Endodermal cell (in vitro differentiated cells): Measurements from ENCODE around the gene PRRX2. TPM values are rescaled to one million over a fixed set of nuclear protein-coding genes. Genes with fewer than 3 reads are reported as not detected.
"Not testable (repeated sequence)": the region's sequence is repeated elsewhere in the genome, so short reads cannot be mapped to it uniquely, and the experiment has no call there.

Experiments
- DNase-seq: peaks from one replicate; pipeline ENCODE4 v3.0.0-alpha.2; 2017
- H3K27ac ChIP-seq: 2 replicates; pipeline ENCODE4 v1.5.1; 2013; ENCODE audit warnings: mild to moderate bottlenecking, low read depth, low read length, moderate library complexity
- H3K27me3 ChIP-seq: 2 replicates; pipeline ENCODE4 v1.6.1; 2013; ENCODE audit warnings: mild to moderate bottlenecking, low read length, moderate library complexity; ENCODE audit not compliant: insufficient read depth, control insufficient read depth, poor library complexity, severe bottlenecking
- H3K36me3 ChIP-seq: 2 replicates; pipeline ENCODE4 v1.7.0; 2013; ENCODE audit warnings: mild to moderate bottlenecking, low read length, moderate library complexity; ENCODE audit not compliant: control insufficient read depth, insufficient read depth
- H3K4me1 ChIP-seq: one replicate; pipeline ENCODE4 v1.7.0; 2013; ENCODE audit warnings: low read length; ENCODE audit not compliant: control insufficient read depth, insufficient read depth
- H3K4me3 ChIP-seq: 2 replicates; pipeline ENCODE4 v1.5.1; 2013; ENCODE audit warnings: mild to moderate bottlenecking, low read length, moderate library complexity
- H3K9ac ChIP-seq: 2 replicates; pipeline ENCODE4 v1.6.1; 2013; ENCODE audit warnings: mild to moderate bottlenecking, low read length, moderate library complexity; ENCODE audit not compliant: poor library complexity, severe bottlenecking; ENCODE audit errors: extremely low read depth
- H3K9me3 ChIP-seq: 2 replicates; pipeline ENCODE4 v1.6.1; 2013; ENCODE audit warnings: mild to moderate bottlenecking, low read length, moderate library complexity; ENCODE audit not compliant: control insufficient read depth
- H3K27ac Mint-ChIP-seq: 2 replicates; pipeline ENCODE4 v1.8.0; 2020; ENCODE audit warnings: mixed read lengths
- H3K27me3 Mint-ChIP-seq: 2 replicates; pipeline ENCODE4 v1.8.0; 2021; ENCODE audit warnings: mild to moderate bottlenecking, mixed read lengths; ENCODE audit not compliant: insufficient read depth
- H3K36me3 Mint-ChIP-seq: 2 replicates; pipeline ENCODE4 v1.8.0; 2020; ENCODE audit warnings: low read depth, mixed read lengths
- H3K4me1 Mint-ChIP-seq: 2 replicates; pipeline ENCODE4 v1.8.0; 2020; ENCODE audit warnings: mixed read lengths
- H3K4me3 Mint-ChIP-seq: 2 replicates; pipeline ENCODE4 v1.8.0; 2020; ENCODE audit warnings: mild to moderate bottlenecking, moderate library complexity, mixed read lengths
- H3K9me3 Mint-ChIP-seq: 2 replicates; pipeline ENCODE4 v1.8.0; 2020; ENCODE audit warnings: mild to moderate bottlenecking, mixed read lengths
- WGBS, 2 experiments: methylation state at CpG; one replicate each; pipeline versions ENCODE4 v1.1.5 to v1.1.7; 2013; ENCODE audit warnings: missing lambda C conversion rate in 2 of 2, mixed read lengths in 1 of 2; ENCODE audit not compliant: insufficient coverage in 1 of 2, insufficient read length in 1 of 2; 5-methylcytosine and 5-hydroxymethylcytosine counted together
- total RNA-seq, 2 donors: library from RNA; stranded (reverse); fragmentation: NEBNext Ultra II Directional in 1 of 2; extraction: Animal tissue kit (Norgen Biotek cat#: 25700) in 1 of 2; gene quantifications; 2 replicates in 1 of 2; 3 replicates in 1 of 2; pipeline ENCODE4 v1.2.1, GENCODE V29; 2021
- TF ChIP-seq, protein P1 (sequence below): fragments of 200-600 bp; sonication (generic); conservative IDR thresholded peaks from 2 replicates; pipeline ENCODE4 v1.5.0; 2021; ENCODE audit warnings: antibody characterized with exemption, mild to moderate bottlenecking

Gene PRRX2
- total RNA-seq, 2 donors from 2014 or later = 1.0 to 3.8 TPM

DNA sequence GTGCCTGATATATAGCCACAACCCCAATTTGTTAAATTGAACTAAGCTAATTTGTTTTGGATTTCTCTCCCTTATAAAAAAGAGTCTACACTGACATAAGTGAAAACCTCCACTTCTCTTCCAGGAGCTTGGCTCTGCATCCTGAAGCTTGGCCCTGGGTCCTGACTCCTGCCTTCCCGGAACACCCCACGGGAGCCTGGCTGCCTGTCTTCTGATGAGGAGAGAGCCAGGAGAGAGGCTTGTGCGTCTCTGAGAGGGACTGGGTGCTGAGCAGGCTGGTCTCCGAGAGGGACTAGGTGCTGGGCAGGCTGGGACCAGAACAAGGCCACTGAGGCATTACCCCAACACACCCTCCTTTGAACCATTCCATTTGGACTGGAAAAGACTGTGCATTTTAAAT, 93.9 kb downstream of the PRRX2 start:
- Mint-ChIP-seq H3K4me3 (no peak overlapping the region), H3K4me1 (peaks cover 9% of the 10 kb centered on the region), H3K27ac (no peak overlapping the region), H3K9me3 (no peaks in the 10 kb centered on the region), H3K27me3 (peaks cover 3% of the 10 kb centered on the region), H3K36me3 (no peaks in the 10 kb centered on the region)
- Histone ChIP-seq H3K9me3 (no peaks in the 10 kb centered on the region), H3K27me3 (no peaks in the 10 kb centered on the region), H3K4me1 (peaks cover 4% of the 10 kb centered on the region), H3K9ac (no peak overlapping the region), H3K27ac (no peak overlapping the region), H3K4me3 (no peak overlapping the region), H3K36me3 (no peaks in the 10 kb centered on the region)
- WGBS, 2 experiments = 95% methylated on average over 4 of the region's 4 CpGs; no CpG with 5 or more reads in 1 of the 2 experiments
- TF ChIP-seq, protein P1, sequence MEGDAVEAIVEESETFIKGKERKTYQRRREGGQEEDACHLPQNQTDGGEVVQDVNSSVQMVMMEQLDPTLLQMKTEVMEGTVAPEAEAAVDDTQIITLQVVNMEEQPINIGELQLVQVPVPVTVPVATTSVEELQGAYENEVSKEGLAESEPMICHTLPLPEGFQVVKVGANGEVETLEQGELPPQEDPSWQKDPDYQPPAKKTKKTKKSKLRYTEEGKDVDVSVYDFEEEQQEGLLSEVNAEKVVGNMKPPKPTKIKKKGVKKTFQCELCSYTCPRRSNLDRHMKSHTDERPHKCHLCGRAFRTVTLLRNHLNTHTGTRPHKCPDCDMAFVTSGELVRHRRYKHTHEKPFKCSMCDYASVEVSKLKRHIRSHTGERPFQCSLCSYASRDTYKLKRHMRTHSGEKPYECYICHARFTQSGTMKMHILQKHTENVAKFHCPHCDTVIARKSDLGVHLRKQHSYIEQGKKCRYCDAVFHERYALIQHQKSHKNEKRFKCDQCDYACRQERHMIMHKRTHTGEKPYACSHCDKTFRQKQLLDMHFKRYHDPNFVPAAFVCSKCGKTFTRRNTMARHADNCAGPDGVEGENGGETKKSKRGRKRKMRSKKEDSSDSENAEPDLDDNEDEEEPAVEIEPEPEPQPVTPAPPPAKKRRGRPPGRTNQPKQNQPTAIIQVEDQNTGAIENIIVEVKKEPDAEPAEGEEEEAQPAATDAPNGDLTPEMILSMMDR = no peak
- DNase-seq = no peak

- H3K9me3 ChIP-seq = no peaks in the 10 kb centered on the region
- H3K4me1 ChIP-seq = peaks cover 4% of the 10 kb centered on the region
- peaks cover 9% of the 10 kb centered on the region for H3K4me1 Mint-ChIP-seq
- H3K36me3 Mint-ChIP-seq = no peaks in the 10 kb centered on the region
- WGBS, 2 experiments = 90 to 91% methylated on average over 10 to 13 of the region's 13 CpGs
- no peak for DNase-seq
- H3K27me3 Mint-ChIP-seq = peaks cover 3% of the 10 kb centered on the region
- H3K4me3 Mint-ChIP-seq = no peak overlapping the region
- no peak overlapping the region for H3K27ac ChIP-seq
- TF ChIP-seq, protein P1 = no peak
- no peak overlapping the region for H3K9ac ChIP-seq
- H3K27ac Mint-ChIP-seq = no peak overlapping the region
- no peaks in the 10 kb centered on the region for H3K36me3 ChIP-seq
- H3K9me3 Mint-ChIP-seq = no peaks in the 10 kb centered on the region
- H3K27me3 ChIP-seq = no peaks in the 10 kb centered on the region
- H3K4me3 ChIP-seq = no peak overlapping the region
Observed at GRCh38 chr9:129759804-129760502, 94.5 kb downstream of the PRRX2 start.

DNA sequence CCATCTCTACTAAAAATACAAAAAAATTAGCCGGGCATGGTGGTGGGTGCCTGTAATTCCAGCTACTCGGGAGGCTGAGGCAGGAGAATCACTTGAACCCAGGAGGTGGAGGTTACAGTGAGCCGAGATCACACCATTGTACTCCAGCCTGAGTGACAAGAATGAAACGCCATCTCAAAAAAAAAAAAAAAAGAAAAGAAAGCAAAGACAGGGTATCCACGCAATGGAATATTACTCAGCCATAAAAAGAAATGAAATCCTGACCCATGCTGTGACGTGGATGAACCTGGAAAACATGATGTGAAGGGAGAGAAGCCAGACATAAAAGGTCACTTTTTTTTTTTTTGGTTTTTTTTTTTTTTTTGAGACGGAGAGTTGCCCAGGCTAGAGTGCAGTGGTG, 95.3 kb downstream of the PRRX2 start:
- not testable (repeated sequence) for H3K27ac Mint-ChIP-seq, H3K9me3 ChIP-seq, H3K4me1 ChIP-seq, H3K36me3 Mint-ChIP-seq, H3K27me3 ChIP-seq, H3K4me1 Mint-ChIP-seq, H3K4me3 Mint-ChIP-seq, H3K27me3 Mint-ChIP-seq, H3K9ac ChIP-seq, DNase-seq, H3K9me3 Mint-ChIP-seq, H3K27ac ChIP-seq, H3K36me3 ChIP-seq, H3K4me3 ChIP-seq
- WGBS, 2 experiments = 85 to 92% methylated on average over 5 to 7 of the region's 7 CpGs
